Tibial nerve (tissue), 4 donors: ENCODE results near the gene MRPS5. TPM values are rescaled to one million over a fixed set of nuclear protein-coding genes. Genes with fewer than 3 reads are reported as not detected.
A peak's percentile ranks its signal among the peaks of the same experiment; 100 is the strongest.

Source experiments
- DNase-seq, 2 donors: peaks; one replicate each; pipeline ENCODE4 v3.0.0-alpha.2; 2019; ENCODE audit warnings: low spot score in 2 of 2
- H3K27ac ChIP-seq, 4 donors: fragments of 200-600 bp; sonication (generic) in 3 of 4; one replicate each; pipeline ENCODE4 v1.5.1; 2017 to 2019; ENCODE audit warnings: mild to moderate bottlenecking in 1 of 4
- H3K27me3 ChIP-seq, 2 donors: fragments of 200-600 bp; sonication (generic) in 1 of 2; one replicate each; pipeline versions ENCODE4 v1.5.1 to v1.6.0; 2017 to 2019
- H3K36me3 ChIP-seq, 3 donors: fragments of 200-600 bp; sonication (generic); one replicate each; pipeline ENCODE4 v1.5.1; 2018 to 2019
- H3K4me1 ChIP-seq, 4 donors: fragments of 200-600 bp; sonication (generic) in 3 of 4; one replicate each; pipeline ENCODE4 v1.5.1; 2017 to 2019
- H3K4me3 ChIP-seq, 4 donors: fragments of 200-600 bp; sonication (generic) in 3 of 4; one replicate each; pipeline ENCODE4 v1.5.1; 2017 to 2019; ENCODE audit warnings: mild to moderate bottlenecking in 1 of 4, moderate library complexity in 1 of 4
- H3K9me3 ChIP-seq, 4 donors: fragments of 200-600 bp; sonication (generic) in 3 of 4; one replicate each; pipeline ENCODE4 v1.5.1; 2017 to 2019
- EP300 ChIP-seq, 2 donors: sonication (generic); formaldehyde crosslinking; IDR thresholded peaks; one replicate each; pipeline ENCODE4 v1.6.1; 2017; ENCODE audit warnings: antibody characterized with exemption in 2 of 2, mild to moderate bottlenecking in 1 of 2
- POLR2A ChIP-seq, 2 donors: fragments of 450-650 bp; IDR thresholded peaks; one replicate each; pipeline ENCODE4 v1.6.1; 2017; ENCODE audit warnings: antibody characterized with exemption in 2 of 2, mild to moderate bottlenecking in 2 of 2, moderate library complexity in 2 of 2
- WGBS, 2 donors: methylation state at CpG; one replicate each; pipeline ENCODE4 v1.1.5; 2018; 5-methylcytosine and 5-hydroxymethylcytosine counted together
- total RNA-seq, 4 donors: library from RNA; depleted of rRNA; stranded (reverse); fragments of >200 nt; gene quantifications; one replicate each; pipeline ENCODE4 v1.1.0, GENCODE V29; 2016
- TF ChIP-seq, protein P1 (sequence below), 5 experiments: fragments of 200-600 bp in 3 of 5; fragments of 450-650 bp in 2 of 5; sonication (generic) in 3 of 5; IDR thresholded peaks; one replicate each; pipeline ENCODE4 v1.5.1; 2016 to 2019; ENCODE audit warnings: antibody characterized with exemption in 5 of 5, mild to moderate bottlenecking in 3 of 5, moderate library complexity in 2 of 5

MRPS5 gene
- total RNA-seq, 4 donors from 2014 or later, result 34.3 to 67.8 (median 50.8) TPM

DNA sequence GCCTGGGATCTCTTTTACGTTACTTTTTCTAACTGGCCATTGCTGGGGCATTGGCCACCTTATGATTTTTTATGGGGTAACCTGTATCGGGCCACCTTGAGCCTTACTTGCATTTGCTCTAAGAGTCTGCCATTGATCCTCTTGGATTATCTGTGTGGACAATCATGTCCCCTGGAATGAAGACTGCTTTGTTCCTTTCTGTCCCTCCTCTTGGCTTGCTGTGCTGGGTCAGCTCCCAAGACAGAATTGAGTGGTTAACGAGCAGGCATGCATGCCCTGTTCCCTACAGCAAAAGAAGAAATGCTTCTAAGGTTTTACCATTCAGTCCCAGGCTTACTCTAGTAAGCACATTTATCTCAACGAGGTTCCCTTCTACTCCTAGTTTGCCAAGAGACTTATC, 49.8 kb downstream of the MRPS5 start:
- no peak for TF ChIP-seq POLR2A (IDR thresholded peaks at IDR 0.05)
- TF ChIP-seq, protein P1, sequence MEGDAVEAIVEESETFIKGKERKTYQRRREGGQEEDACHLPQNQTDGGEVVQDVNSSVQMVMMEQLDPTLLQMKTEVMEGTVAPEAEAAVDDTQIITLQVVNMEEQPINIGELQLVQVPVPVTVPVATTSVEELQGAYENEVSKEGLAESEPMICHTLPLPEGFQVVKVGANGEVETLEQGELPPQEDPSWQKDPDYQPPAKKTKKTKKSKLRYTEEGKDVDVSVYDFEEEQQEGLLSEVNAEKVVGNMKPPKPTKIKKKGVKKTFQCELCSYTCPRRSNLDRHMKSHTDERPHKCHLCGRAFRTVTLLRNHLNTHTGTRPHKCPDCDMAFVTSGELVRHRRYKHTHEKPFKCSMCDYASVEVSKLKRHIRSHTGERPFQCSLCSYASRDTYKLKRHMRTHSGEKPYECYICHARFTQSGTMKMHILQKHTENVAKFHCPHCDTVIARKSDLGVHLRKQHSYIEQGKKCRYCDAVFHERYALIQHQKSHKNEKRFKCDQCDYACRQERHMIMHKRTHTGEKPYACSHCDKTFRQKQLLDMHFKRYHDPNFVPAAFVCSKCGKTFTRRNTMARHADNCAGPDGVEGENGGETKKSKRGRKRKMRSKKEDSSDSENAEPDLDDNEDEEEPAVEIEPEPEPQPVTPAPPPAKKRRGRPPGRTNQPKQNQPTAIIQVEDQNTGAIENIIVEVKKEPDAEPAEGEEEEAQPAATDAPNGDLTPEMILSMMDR (IDR thresholded peaks at IDR 0.05), result no peak
- no peak for TF ChIP-seq EP300 (IDR thresholded peaks at IDR 0.05)
- WGBS, 2 donors, result 72 to 74% methylated on average over 4 of the region's 4 CpGs
- Histone ChIP-seq H3K4me1 (peaks cover 0 to 7% (median 3%) of the 10 kb centered on the region in 4 donors), H3K36me3 (no peaks in the 10 kb centered on the region), H3K4me3 (no peak overlapping the region), H3K27ac (no peak overlapping the region), H3K27me3 (peaks cover 0 to 30% of the 10 kb centered on the region in 2 donors), H3K9me3 (no peaks in the 10 kb centered on the region)
- DNase-seq, result no peak

DNA sequence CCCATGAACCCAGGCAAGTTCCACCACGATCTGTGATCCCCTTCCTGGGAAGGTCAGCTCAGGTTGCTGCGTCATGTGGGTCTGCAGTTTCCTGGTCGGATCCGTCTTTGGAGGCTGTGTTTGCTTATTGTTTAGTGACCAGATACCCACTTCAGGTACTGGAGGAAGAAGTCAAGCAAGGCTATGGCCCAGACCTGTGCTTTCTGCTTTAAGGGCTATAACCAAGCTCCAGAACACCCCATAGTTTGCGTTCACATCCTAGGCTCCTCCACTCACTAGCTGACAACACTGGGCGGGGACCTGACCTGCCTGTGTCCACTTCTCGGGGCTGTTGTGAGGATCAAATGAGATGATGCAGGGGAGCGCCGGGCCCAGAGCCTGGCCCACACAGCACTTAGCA, 52.1 kb downstream of the MRPS5 start:
- Histone ChIP-seq H3K4me1 (no peaks in the 10 kb centered on the region), H3K27me3 (peaks cover 0 to 6% of the 10 kb centered on the region in 2 donors), H3K36me3 (no peaks in the 10 kb centered on the region), H3K27ac (no peak overlapping the region), H3K9me3 (no peaks in the 10 kb centered on the region), H3K4me3 (no peak overlapping the region)
- WGBS, 2 donors, result 72 to 75% methylated on average over 9 of the region's 9 CpGs
- no peak for DNase-seq
- TF ChIP-seq POLR2A (IDR thresholded peaks at IDR 0.05), result no peak
- TF ChIP-seq, protein P1 (IDR thresholded peaks at IDR 0.05), result no peak
- TF ChIP-seq EP300 (IDR thresholded peaks at IDR 0.05), result no peak

DNA sequence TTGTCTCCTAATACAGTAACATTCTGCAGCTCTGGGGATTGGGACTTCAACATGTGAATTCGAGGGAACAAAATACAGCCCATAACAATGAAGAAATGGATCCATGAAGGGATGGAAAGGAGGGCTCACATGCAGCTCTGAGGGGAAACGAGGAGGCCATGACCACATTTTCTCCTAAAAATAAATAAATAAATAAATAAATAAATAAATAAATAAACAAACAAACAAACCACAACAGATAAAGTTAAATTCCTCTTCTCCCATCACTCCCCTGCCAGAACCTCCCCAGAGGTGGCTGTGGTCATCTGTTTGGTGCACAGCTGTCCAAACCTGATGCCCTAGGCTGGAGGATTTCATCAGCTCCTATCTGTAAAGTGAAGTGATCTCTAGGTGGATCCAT, 53.4 kb downstream of the MRPS5 start:
- TF ChIP-seq, protein P1 (IDR thresholded peaks at IDR 0.05), result no peak
- TF ChIP-seq POLR2A (IDR thresholded peaks at IDR 0.05), result no peak
- no peak for TF ChIP-seq EP300 (IDR thresholded peaks at IDR 0.05)
- no peak overlapping the region for H3K27ac ChIP-seq
- no peaks in the 10 kb centered on the region for H3K9me3 ChIP-seq
- H3K36me3 ChIP-seq, result no peaks in the 10 kb centered on the region
- 77 to 81% methylated on average over 2 of the region's 2 CpGs for WGBS, 2 donors
- no peak for DNase-seq
- H3K4me3 ChIP-seq, result no peak overlapping the region
- peaks cover 0 to 3% of the 10 kb centered on the region in 2 donors for H3K27me3 ChIP-seq
- H3K4me1 ChIP-seq, result peaks cover 0 to 4% (median 0%) of the 10 kb centered on the region in 4 donors

DNA sequence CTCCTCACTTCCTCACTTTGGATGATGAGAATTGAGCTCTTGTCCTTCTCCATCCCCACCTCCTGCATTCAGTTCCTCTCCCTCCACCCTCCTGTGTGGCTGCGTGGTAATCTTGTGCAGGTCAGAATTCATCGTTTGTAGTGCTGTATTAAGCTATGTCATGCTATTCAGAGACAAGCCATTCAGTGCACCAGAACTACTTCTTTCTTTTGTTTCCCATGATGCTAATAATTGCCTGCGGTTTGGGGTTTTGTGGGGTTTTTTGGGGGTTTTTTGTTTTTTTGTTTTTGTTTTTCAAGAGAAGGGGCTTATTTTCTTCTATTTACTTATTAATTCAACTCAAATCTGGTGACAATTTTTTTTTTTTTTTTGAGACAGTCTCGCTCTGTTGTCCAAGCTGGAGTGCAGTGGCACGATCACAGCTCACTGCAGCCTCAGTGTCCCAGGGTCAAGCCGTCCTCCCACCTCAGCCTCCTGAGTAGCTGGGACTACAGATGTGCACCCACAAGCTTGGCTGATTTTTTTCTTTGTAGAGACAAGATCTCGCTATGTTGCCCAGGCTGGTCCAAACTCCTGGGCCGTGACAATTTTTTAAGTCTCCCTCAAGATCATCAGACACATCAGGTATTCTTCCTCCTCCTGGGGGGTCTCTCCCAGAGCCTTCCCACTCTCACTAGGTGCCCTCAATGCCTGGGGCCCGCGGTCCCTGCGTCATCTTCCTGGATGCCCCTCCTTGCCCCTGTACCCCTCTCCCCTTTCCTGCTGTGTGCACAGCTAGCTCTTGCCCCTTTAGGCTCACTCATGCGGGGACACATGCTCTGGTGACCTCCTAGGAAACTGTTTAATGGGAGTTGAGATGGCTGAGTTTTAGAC, 58.3 kb downstream of the MRPS5 start:
- peaks cover 0 to 47% (median 27%) of the 10 kb centered on the region in 4 donors for H3K4me1 ChIP-seq
- no peaks in the 10 kb centered on the region for H3K36me3 ChIP-seq
- WGBS, 2 donors, result 71 to 73% methylated on average over 12 of the region's 12 CpGs
- TF ChIP-seq POLR2A (IDR thresholded peaks at IDR 0.05), result no peak
- no peak for TF ChIP-seq EP300 (IDR thresholded peaks at IDR 0.05)
- TF ChIP-seq, protein P1 (IDR thresholded peaks at IDR 0.05), result no peak
- H3K4me3 ChIP-seq, result no peak overlapping the region
- H3K27me3 ChIP-seq, result no peaks in the 10 kb centered on the region
- H3K9me3 ChIP-seq, result no peaks in the 10 kb centered on the region
- peak overlapping the region in 2 of 4 donors; percentile 91 to 94 for H3K27ac ChIP-seq
- DNase-seq, result no peak
